Skeletal muscle satellite cell (primary cell): Measurements from ENCODE around the gene ITLN2.
"Not testable (repeated sequence)": the region's sequence is repeated elsewhere in the genome, so short reads cannot be mapped to it uniquely, and the experiment has no call there.

Source experiments
- H3K27me3 ChIP-seq: 2 replicates; pipeline ENCODE4 v1.7.0; 2013; ENCODE audit warnings: low read length; ENCODE audit not compliant: control insufficient read depth, insufficient read depth
- H3K36me3 ChIP-seq: 2 replicates; pipeline ENCODE4 v1.7.0; 2013; ENCODE audit warnings: mild to moderate bottlenecking, control low read depth, low read length; ENCODE audit not compliant: insufficient read depth
- H3K4me1 ChIP-seq: 2 replicates; pipeline ENCODE4 v1.7.0; 2013; ENCODE audit warnings: low read length; ENCODE audit not compliant: control insufficient read depth, insufficient read depth
- H3K4me2 ChIP-seq: 2 replicates; pipeline ENCODE4 v1.7.0; 2013; ENCODE audit warnings: mild to moderate bottlenecking, low read length
- H3K4me3 ChIP-seq: 2 replicates; pipeline ENCODE4 v1.7.0; 2013; ENCODE audit warnings: low read length
- H3K9ac ChIP-seq: 2 replicates; pipeline ENCODE4 v1.7.0; 2013; ENCODE audit warnings: mild to moderate bottlenecking, low read depth, low read length, moderate library complexity
- H3K9me3 ChIP-seq: replicated peaks from 2 replicates; pipeline ENCODE4 v1.7.0; 2013; ENCODE audit warnings: mild to moderate bottlenecking, control low read depth, low read length

ITLN2 gene

DNA sequence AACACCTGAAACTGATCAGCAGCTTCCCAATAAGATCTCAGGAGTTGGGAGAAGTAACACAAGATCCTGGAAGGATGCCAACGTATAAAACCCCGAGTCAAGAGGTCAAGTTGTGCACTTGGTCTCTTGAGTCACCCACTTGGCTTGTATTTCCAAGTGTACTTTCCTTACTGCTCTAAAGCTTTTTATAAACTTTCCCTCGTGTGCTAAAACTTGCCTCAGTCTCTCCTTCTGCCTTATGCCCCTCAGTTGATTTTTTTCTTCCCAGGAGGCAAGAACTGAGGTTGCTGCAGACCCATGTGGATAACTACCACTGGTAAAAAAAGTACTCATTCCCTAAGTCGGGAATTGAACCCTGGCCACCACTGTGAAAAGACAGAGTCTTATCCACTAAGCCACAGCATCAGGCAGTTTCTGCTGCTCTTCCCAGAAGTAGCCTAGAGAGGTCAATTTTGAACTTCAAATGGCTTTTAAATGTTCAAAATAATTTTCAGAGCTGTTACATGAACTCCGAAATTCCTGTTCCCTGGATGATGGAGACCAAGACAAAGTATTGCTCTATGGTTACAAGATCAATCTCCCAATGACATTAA lies 28.9 kb downstream of the ITLN2 start:
- H3K4me2 ChIP-seq = no peak overlapping the region
- no peak overlapping the region for H3K9ac ChIP-seq
- H3K9me3 ChIP-seq = no peaks in the 10 kb centered on the region
- H3K36me3 ChIP-seq = no peaks in the 10 kb centered on the region
- H3K4me3 ChIP-seq = no peak overlapping the region
- no peaks in the 10 kb centered on the region for H3K4me1 ChIP-seq
- no peaks in the 10 kb centered on the region for H3K27me3 ChIP-seq

GRCh38 chr1:160924791-160925651 lies 29.6 kb downstream of the ITLN2 start:
- no peak overlapping the region for H3K9ac ChIP-seq
- H3K27me3 ChIP-seq = no peaks in the 10 kb centered on the region
- no peaks in the 10 kb centered on the region for H3K4me1 ChIP-seq
- no peaks in the 10 kb centered on the region for H3K9me3 ChIP-seq
- H3K4me2 ChIP-seq = no peak overlapping the region
- no peak overlapping the region for H3K4me3 ChIP-seq
- no peaks in the 10 kb centered on the region for H3K36me3 ChIP-seq

- no peak overlapping the region for H3K9ac ChIP-seq
- no peaks in the 10 kb centered on the region for H3K27me3 ChIP-seq
- no peaks in the 10 kb centered on the region for H3K9me3 ChIP-seq
- no peaks in the 10 kb centered on the region for H3K36me3 ChIP-seq
- no peak overlapping the region for H3K4me2 ChIP-seq
- no peak overlapping the region for H3K4me3 ChIP-seq
- no peaks in the 10 kb centered on the region for H3K4me1 ChIP-seq
Observed at GRCh38 chr1:160916666-160917065, 37.9 kb downstream of the ITLN2 start.

GRCh38 chr1:160913229-160913628 lies 41.4 kb downstream of the ITLN2 start:
- not testable (repeated sequence) for H3K4me2 ChIP-seq, H3K36me3 ChIP-seq, H3K9me3 ChIP-seq, H3K4me1 ChIP-seq, H3K9ac ChIP-seq, H3K27me3 ChIP-seq, H3K4me3 ChIP-seq

DNA sequence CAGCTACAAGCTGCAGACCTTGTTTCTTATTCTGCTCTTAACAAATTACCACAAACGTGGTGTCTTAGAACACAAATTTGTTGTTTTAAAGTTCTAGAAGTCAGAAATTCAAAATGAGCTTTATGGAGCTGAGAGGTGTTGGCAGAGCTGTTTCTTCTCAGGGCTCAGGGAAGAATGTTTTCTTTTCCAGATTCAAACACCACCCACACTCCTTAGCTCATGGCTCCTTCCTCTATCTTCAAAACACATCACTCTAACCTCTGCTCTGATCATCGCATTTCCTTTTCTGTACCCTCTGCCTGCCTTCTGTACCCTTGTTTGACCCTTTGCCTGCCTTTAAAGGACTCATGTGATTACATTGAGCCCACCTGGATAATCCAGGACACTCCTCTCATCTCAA lies 42.7 kb downstream of the ITLN2 start:
- Histone ChIP-seq H3K9ac (no peak overlapping the region), H3K4me2 (no peak overlapping the region), H3K9me3 (no peaks in the 10 kb centered on the region), H3K27me3 (no peaks in the 10 kb centered on the region), H3K36me3 (no peaks in the 10 kb centered on the region), H3K4me1 (no peaks in the 10 kb centered on the region), H3K4me3 (no peak overlapping the region)

DNA sequence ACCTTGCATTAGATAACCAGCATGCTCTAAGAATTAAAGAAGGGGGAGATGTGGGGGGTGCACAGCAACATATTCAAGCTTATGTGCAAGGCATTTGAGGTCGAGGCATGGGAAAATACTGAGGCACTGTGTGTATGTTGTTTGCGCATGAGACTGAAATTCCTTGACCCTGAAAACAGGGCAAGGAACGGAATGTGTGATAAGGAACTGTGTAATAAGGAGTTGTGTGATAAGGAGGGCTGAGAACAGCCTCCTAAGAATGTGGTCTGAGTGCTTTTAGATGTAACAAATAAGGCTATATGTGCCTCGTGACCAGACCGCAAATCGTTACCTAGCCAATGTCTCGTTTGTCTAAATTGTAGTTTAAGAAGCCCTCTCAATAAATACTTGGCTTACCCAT lies 43.2 kb downstream of the ITLN2 start:
- Histone ChIP-seq H3K4me2 (no peak overlapping the region), H3K9me3 (no peaks in the 10 kb centered on the region), H3K4me1 (no peaks in the 10 kb centered on the region), H3K27me3 (peaks cover 3% of the 10 kb centered on the region), H3K4me3 (no peak overlapping the region), H3K9ac (no peak overlapping the region), H3K36me3 (no peaks in the 10 kb centered on the region)

GRCh38 chr1:160910170-160910750 lies 44.3 kb downstream of the ITLN2 start:
- H3K36me3 ChIP-seq = no peaks in the 10 kb centered on the region
- H3K9me3 ChIP-seq = no peaks in the 10 kb centered on the region
- H3K9ac ChIP-seq = no peak overlapping the region
- H3K4me3 ChIP-seq = no peak overlapping the region
- H3K4me2 ChIP-seq = no peak overlapping the region
- H3K4me1 ChIP-seq = no peaks in the 10 kb centered on the region
- H3K27me3 ChIP-seq = peaks cover 3% of the 10 kb centered on the region

- Histone ChIP-seq H3K27me3 (peaks cover 3% of the 10 kb centered on the region), H3K9ac (no peak overlapping the region), H3K9me3 (no peaks in the 10 kb centered on the region), H3K4me3 (no peak overlapping the region), H3K4me2 (no peak overlapping the region), H3K36me3 (no peaks in the 10 kb centered on the region), H3K4me1 (no peaks in the 10 kb centered on the region)
Observed at GRCh38 chr1:160907976-160908375, 46.6 kb downstream of the ITLN2 start.

GRCh38 chr1:160905617-160905989 lies 49.0 kb downstream of the ITLN2 start:
- peaks cover 3% of the 10 kb centered on the region for H3K27me3 ChIP-seq

DNA sequence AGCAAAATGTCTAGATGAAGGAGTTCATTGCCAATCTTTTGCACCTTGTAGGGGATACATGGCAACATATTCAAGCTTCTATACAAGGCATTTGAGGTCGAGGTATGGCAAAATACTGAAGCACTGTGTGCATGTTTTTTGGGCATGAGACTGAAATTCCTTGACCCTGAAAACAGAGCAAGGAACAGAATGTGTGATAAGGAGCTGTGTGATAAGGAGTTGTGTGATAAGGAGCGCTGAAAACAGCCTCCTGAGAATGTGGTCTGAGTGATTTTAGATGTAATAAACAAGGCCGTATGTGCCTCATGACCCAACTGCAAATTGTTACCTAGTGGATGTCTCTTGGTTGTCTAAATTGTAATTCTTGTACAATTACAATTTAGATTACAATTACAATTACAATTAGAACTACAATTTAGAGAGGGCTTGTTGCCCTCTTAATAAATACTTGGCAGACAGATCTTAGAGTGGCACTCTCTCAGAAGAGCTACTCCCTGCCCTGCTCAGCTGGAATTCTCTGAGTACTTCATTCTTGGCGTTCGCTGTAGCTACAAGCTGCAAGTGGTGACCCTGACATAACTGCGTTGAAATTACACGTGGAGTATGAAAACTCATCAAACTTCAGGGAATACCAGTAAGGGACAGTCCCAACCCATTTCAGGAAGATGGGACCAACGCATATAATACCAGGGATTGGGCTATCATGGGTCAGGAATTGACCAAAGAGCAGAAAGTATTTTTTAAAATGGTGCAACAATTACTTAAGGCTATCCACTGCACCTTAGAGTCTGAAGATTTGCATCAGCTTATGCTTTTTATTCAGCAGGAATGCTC lies 49.6 kb downstream of the ITLN2 start:
- H3K9me3 ChIP-seq = no peaks in the 10 kb centered on the region
- H3K27me3 ChIP-seq = peaks cover 3% of the 10 kb centered on the region
- no peaks in the 10 kb centered on the region for H3K36me3 ChIP-seq
- no peak overlapping the region for H3K9ac ChIP-seq
- H3K4me2 ChIP-seq = no peak overlapping the region
- no peak overlapping the region for H3K4me3 ChIP-seq
- H3K4me1 ChIP-seq = no peaks in the 10 kb centered on the region

More at GRCh38 chr1:160905617-160905989, 49.0 kb downstream of the ITLN2 start:
- Histone ChIP-seq H3K9ac (no peak overlapping the region), H3K9me3 (no peaks in the 10 kb centered on the region), H3K36me3 (no peaks in the 10 kb centered on the region), H3K4me1 (no peaks in the 10 kb centered on the region), H3K4me3 (no peak overlapping the region), H3K4me2 (no peak overlapping the region)

DNA sequence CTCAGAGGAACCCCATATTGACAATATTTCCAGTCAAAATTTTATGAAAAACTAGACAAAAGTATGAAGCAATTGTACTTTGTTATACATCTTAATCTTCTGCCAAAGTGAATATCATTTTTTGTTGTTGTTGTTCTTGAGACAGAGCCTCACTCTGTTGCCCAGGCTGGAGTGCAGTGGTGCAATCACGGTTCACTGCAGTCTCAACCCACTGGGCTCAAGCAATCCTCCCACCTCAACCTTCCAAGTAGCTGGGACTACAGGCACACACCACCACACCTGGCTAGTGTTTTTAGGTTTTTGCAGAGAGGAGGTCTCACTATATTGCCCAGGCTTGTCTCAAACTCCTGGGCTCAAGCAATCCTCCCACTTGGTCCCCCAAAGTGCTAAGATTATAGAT lies 52.4 kb downstream of the ITLN2 start:
- not testable (repeated sequence) for H3K27me3 ChIP-seq, H3K9me3 ChIP-seq, H3K9ac ChIP-seq, H3K4me2 ChIP-seq, H3K36me3 ChIP-seq, H3K4me1 ChIP-seq, H3K4me3 ChIP-seq
